HG03135 (cell line): ENCODE results near the gene MAMLD1.

ENCODE experiments used
- ATAC-seq: cut with Tn5 transposase; IDR thresholded peaks from one replicate; pipeline ENCODE4 v1.9.1; 2021; ENCODE audit warnings: mild to moderate bottlenecking, moderate library complexity; ENCODE audit not compliant: unreplicated experiment

MAMLD1 gene

GRCh38 chrX:150352581-150352980 is 10.5 kb upstream of the MAMLD1 start:
- no peak for ATAC-seq

GRCh38 chrX:150355913-150356312 is 7.2 kb upstream of the MAMLD1 start:
- ATAC-seq, result no peak

GRCh38 chrX:150357790-150358189 is 5.3 kb upstream of the MAMLD1 start:
- ATAC-seq, result no peak

- ATAC-seq, result no peak
Measured at GRCh38 chrX:150358651-150359050, 4.5 kb upstream of the MAMLD1 start.

GRCh38 chrX:150360331-150360730 is 2.8 kb upstream of the MAMLD1 start:
- no peak for ATAC-seq

- ATAC-seq, result no peak
Measured at GRCh38 chrX:150361070-150361776, 1.9 kb upstream of the MAMLD1 start.

DNA sequence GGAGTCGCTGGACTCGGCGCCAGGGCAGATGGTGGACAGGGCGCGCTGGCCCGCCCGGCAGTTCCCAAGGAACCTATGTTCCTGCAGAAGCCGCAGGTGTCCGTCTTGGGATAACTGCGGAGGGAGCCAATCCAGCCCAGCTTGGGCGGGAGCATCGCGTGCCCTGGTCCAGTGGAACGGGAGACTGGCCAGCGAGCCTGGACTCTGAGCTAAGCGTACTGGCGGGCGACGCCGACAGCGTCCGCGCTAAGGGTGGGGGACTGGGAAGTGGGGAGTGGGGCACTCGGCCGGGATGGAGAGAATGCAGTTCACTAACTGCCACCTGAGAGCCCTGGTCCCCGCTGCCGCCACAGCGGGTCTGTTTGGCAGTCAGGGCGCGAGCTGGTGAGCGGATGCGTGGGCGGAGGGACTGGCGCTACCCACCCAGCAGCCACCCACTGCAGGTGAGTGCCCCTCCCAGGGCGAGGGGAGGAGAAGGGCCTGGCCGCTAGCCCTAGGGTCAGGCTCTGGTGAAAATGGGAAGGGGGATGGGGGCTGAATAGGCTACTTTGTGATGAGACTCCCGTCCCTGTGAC is 1.3 kb upstream of the MAMLD1 start:
- ATAC-seq, result no peak

GRCh38 chrX:150363561-150364346 is 637 bp downstream of the MAMLD1 start:
- ATAC-seq, result no peak

DNA sequence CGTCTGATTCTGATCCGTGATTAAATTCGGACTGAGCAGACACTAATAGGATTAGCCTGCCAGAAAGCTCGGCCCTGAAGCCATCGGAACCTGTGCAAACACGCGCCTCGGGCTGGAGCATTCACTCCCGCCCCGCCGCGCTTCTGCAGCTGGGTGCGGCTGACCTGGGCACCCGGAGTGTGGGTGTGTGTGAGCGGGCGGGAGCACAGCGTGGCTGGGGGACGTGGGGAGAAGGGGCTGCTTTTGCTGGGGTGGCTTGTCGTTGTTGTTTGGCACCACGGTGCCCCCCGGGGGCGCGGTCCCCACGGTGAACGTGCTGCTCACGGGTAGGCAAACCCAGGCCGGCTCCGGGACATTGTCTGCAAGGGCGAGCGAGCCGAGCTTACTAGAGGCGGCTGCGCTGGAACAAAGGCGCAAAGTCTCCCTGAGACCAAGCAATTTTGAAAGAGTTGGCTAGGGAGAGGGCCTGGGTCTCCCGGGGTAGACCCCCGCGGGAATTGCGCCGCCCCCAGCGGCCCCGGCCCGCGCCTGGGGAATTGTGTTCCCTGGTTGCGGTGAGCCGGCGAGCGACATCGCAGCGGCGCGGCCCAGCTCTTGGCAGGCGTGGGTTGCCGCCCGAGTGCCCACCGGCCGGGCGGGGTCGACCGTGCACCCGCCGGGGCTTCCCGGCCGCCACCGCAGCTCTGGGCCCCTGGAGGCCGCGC is 1.4 kb downstream of the MAMLD1 start:
- ATAC-seq, result no peak

GRCh38 chrX:150365051-150365989 is 2.2 kb downstream of the MAMLD1 start:
- no peak for ATAC-seq

DNA sequence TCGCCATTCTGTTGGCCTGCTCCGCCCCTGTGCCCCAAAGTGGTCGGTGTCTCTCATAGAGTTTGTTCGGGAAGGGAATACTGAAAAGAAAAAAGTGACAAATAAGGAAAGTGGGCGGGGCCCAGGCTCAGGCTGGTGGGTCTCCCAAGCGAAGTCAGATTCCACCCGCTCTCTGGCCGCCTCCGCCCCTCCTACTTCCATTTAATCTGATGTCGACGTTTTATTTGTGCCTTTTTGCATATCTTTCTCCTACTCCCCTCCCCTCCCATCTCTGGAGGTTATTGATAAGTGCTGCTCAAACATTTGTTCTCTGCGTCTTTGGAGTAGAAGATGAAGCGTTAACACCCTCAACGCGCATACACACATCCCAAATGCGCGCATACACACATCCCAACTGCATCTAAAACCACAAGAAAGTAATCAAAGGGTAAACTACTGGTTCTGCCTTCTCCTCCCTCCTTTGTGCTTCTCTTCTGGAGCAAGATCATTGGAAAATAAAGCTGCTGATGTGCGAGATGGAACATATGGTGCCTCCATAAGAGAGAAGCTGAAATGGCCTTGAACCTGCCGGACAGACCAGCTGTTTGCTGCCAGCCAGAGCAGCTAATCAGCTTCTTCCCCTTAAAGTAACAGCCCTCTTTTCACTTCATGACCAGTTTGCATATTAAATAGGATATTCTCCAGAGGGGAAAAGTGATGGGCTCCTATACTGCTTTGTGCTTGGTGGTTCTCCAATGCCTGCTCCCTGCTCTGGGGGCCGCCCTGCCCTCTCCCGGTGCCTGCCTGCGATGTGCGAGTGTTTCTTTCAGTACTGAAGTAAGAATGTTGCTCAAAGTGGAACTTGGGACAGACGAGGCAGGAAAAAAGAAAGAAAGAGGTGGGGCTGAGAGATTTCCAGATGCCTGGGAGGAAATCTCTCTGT is 3.1 kb downstream of the MAMLD1 start:
- ATAC-seq, result no peak

- ATAC-seq, result no peak
Measured at GRCh38 chrX:150366951-150367545, 3.9 kb downstream of the MAMLD1 start.

DNA sequence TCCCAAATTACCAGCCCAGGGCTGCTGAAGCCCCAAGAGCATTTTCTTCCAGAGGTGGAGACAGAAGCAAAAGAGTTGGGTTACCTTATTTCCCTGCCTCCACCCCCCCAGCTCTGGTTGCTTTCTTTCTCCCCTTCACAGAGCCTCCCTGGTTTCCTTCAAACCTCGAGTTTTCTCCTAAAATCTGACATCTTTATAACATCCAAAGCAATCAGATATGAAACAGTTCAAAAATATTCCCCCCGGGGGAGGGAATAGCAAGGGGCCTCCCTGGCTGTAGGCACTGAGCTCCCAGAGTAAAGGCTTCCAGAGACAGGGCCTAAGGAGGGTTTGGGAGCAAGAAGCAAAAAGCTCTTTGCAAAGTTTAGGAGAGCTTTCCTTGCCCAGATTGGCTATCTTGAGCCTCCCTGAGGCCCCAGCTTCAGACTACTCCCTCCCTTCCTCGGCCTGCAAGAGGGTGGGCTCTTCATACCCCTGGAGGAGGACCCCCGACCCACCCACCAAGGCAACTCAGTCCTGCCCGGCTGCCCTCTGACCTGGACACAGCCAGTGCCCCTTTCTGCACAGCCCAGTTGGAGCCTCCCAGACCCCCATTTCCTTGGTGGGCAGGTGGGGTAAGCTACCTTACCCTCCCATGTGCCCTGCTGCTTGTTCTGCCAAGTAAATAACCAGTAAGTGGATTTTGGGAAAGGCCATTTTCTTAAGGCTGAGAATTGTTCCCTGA is 7.6 kb downstream of the MAMLD1 start:
- no peak for ATAC-seq

- ATAC-seq, result no peak
Measured at GRCh38 chrX:150371877-150372276, 8.8 kb downstream of the MAMLD1 start.

DNA sequence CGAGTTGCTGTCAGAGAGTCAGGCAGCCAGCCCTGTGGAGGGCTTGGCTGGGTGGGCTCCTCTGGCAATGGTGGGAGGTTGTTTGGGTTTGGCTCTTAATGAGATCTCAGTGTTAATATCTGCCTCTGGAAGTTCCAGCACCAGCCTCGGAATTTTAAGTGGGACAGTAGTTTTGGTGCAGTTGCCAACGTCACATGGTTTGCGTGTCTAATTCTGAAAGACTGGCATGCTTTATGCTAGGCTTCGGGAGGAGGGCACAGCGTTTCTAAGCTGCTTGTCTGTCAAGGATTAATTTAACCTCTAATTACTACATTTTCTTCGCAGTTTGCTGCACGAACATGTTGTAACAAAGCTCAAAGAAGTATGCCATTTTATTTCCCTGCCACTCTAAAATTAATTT is 9.2 kb downstream of the MAMLD1 start:
- ATAC-seq, result no peak

DNA sequence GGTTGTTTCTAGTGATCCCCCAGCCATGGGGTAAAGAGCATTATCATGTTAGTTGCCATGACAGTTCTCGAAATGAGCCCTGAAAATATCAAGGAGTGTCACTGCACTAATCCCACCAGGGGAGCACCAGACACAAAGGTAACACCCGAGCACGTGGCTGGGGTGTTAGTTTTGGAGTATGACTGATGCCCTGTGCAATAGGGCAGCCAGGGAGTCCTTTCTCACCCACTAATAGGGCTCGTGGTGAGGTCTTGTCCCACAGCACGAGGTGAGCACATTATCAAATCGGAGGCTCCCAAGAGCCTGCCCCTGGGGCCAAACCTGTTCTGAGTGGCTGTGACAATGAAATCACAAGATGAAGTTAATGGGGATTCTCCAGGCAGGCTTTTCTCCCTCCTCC is 9.6 kb downstream of the MAMLD1 start:
- no peak for ATAC-seq

GRCh38 chrX:150375243-150375770 is 12.2 kb downstream of the MAMLD1 start:
- no peak for ATAC-seq

- no peak for ATAC-seq
Measured at GRCh38 chrX:150377005-150377404, 13.9 kb downstream of the MAMLD1 start.
